ENCODE measurements around the gene RYR1.

- TF ChIP-seq EZH2 (IDR thresholded peaks at IDR 0.05; ENCODE audit: borderline replicate concordance, insufficient read depth, low read depth, low read length, poor library complexity, severe bottlenecking), result no peak
- TF ChIP-seq, protein P1, sequence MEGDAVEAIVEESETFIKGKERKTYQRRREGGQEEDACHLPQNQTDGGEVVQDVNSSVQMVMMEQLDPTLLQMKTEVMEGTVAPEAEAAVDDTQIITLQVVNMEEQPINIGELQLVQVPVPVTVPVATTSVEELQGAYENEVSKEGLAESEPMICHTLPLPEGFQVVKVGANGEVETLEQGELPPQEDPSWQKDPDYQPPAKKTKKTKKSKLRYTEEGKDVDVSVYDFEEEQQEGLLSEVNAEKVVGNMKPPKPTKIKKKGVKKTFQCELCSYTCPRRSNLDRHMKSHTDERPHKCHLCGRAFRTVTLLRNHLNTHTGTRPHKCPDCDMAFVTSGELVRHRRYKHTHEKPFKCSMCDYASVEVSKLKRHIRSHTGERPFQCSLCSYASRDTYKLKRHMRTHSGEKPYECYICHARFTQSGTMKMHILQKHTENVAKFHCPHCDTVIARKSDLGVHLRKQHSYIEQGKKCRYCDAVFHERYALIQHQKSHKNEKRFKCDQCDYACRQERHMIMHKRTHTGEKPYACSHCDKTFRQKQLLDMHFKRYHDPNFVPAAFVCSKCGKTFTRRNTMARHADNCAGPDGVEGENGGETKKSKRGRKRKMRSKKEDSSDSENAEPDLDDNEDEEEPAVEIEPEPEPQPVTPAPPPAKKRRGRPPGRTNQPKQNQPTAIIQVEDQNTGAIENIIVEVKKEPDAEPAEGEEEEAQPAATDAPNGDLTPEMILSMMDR (IDR thresholded peaks at IDR 0.05), result no peak
Observed at GRCh38 chr19:38467541-38468525, 34.3 kb downstream of the RYR1 start.

Measured in B cell (primary cell).